Large intestine (tissue), 3 donors: ENCODE data around the gene KLLN. TPM values are rescaled to one million over a fixed set of nuclear protein-coding genes. Genes with fewer than 3 reads are reported as not detected.
"Not testable (repeated sequence)": the region's sequence is repeated elsewhere in the genome, so short reads cannot be mapped to it uniquely, and the experiment has no call there.

Source experiments
- DNase-seq, 2 donors: peaks; one replicate each; pipeline versions ENCODE4 v3.0.0 to v3.0.0-alpha.2; 2013
- H3K27ac ChIP-seq: one replicate; pipeline ENCODE4 v1.5.1; 2013; ENCODE audit warnings: low read length
- H3K27me3 ChIP-seq: 2 replicates; pipeline ENCODE4 v1.6.1; 2013; ENCODE audit warnings: low read length; ENCODE audit not compliant: control insufficient read depth, insufficient read depth
- H3K36me3 ChIP-seq: 2 replicates; pipeline ENCODE4 v1.6.1; 2013; ENCODE audit warnings: low read length; ENCODE audit not compliant: control insufficient read depth, insufficient read depth
- H3K4me1 ChIP-seq: one replicate; pipeline ENCODE4 v1.6.1; 2013; ENCODE audit warnings: low read length; ENCODE audit not compliant: control insufficient read depth, insufficient read depth
- H3K4me3 ChIP-seq: one replicate; pipeline ENCODE4 v1.5.1; 2013; ENCODE audit warnings: low read length
- H3K9me3 ChIP-seq: one replicate; pipeline ENCODE4 v1.6.1; 2013; ENCODE audit warnings: mild to moderate bottlenecking, low read depth, low read length, moderate library complexity; ENCODE audit not compliant: control insufficient read depth
- WGBS: methylation state at CpG from one replicate; pipeline ENCODE4 v1.1.5; 2013; ENCODE audit warnings: low lambda C conversion rate; ENCODE audit not compliant: insufficient coverage; 5-methylcytosine and 5-hydroxymethylcytosine counted together
- polyA plus RNA-seq: library from polyadenylated mRNA; unstranded; fragments of 120-200 nt; gene quantifications from one replicate; pipeline ENCODE4 v1.2.1, GENCODE V29; 2013

The KLLN gene
- polyA plus RNA-seq, 1 donor, result 1.0 TPM

DNA sequence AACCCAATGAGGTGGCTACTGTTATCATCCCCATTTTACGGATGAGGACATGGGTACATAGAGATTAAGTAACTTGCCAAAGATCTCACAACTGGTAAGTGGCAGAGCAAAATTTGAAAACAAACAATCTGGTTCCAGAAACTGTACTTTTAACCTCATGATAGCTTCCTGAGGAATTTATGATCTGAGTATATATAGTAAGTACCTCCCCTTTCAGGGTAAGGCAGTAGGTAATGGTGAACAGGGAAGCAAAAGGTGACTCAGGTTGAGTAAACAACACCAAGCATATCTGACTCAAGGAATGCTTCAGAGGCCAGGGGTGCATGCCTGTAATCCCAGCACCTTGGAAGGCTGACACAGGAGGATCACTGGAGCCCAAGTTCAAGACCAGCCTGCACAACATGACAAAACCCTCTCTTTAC, 21.1 kb downstream of the KLLN start:
- no peaks in the 10 kb centered on the region for H3K9me3 ChIP-seq
- no peak overlapping the region for H3K4me3 ChIP-seq
- H3K4me1 ChIP-seq, result peaks cover 17% of the 10 kb centered on the region
- no peaks in the 10 kb centered on the region for H3K36me3 ChIP-seq
- H3K27me3 ChIP-seq, result no peaks in the 10 kb centered on the region
- peak; percentile 91 to 96 for DNase-seq
- no CpG with 5 or more reads among the region's 1 CpG for WGBS
- peak overlapping the region; percentile 91 for H3K27ac ChIP-seq

- Histone ChIP-seq H3K9me3 (no peaks in the 10 kb centered on the region), H3K4me1 (peaks cover 17% of the 10 kb centered on the region), H3K27ac (peak overlapping the region; percentile 91), H3K36me3 (no peaks in the 10 kb centered on the region), H3K4me3 (no peak overlapping the region), H3K27me3 (no peaks in the 10 kb centered on the region)
- DNase-seq, result peak; percentile 75 to 86
- 18% methylated on average over 1 of the region's 3 CpGs for WGBS
Measured at GRCh38 chr10:87841186-87841585, 22.1 kb downstream of the KLLN start.

- H3K27ac ChIP-seq, result no peak overlapping the region
- H3K36me3 ChIP-seq, result no peaks in the 10 kb centered on the region
- no peaks in the 10 kb centered on the region for H3K27me3 ChIP-seq
- no peak overlapping the region for H3K4me3 ChIP-seq
- H3K9me3 ChIP-seq, result no peaks in the 10 kb centered on the region
- WGBS, result no CpG with 5 or more reads among the region's 2 CpGs
- peaks cover 17% of the 10 kb centered on the region for H3K4me1 ChIP-seq
- no peak for DNase-seq
Measured at GRCh38 chr10:87838650-87839049, 24.7 kb downstream of the KLLN start.

DNA sequence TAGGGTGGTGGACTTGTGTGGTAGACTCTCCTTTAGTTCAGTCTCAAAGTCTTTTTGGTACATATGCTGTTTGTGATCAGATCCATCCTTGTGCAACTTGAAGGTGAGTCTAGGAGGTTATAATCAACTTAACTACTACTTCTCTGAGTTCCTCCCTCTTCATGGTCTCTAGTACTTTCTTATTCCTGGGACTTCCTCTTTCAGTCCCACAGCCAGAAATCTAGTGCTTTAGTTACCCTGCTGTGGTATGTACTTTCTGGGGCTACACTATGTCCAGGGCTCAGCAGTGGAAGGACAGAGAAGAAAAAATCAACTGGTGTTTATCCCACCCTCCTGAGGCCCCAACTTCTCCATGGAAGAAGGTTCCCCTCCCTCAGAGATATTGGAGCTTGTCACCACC, 25.9 kb downstream of the KLLN start:
- H3K27me3 ChIP-seq, result no peaks in the 10 kb centered on the region
- DNase-seq, result peak in 1 of 2 donors; percentile 39
- no peak overlapping the region for H3K4me3 ChIP-seq
- no peak overlapping the region for H3K27ac ChIP-seq
- H3K4me1 ChIP-seq, result peaks cover 9% of the 10 kb centered on the region
- no peaks in the 10 kb centered on the region for H3K9me3 ChIP-seq
- H3K36me3 ChIP-seq, result no peaks in the 10 kb centered on the region

GRCh38 chr10:87836098-87836497, 27.2 kb downstream of the KLLN start:
- H3K4me3 ChIP-seq, result no peak overlapping the region
- 94% methylated on average over 2 of the region's 4 CpGs for WGBS
- no peak overlapping the region for H3K27ac ChIP-seq
- DNase-seq, result no peak
- H3K36me3 ChIP-seq, result no peaks in the 10 kb centered on the region
- H3K27me3 ChIP-seq, result no peaks in the 10 kb centered on the region
- peaks cover 1% of the 10 kb centered on the region for H3K4me1 ChIP-seq
- no peaks in the 10 kb centered on the region for H3K9me3 ChIP-seq

GRCh38 chr10:87829986-87830729, 33.2 kb downstream of the KLLN start:
- no peak overlapping the region for H3K27ac ChIP-seq
- no peak for DNase-seq
- H3K36me3 ChIP-seq, result no peaks in the 10 kb centered on the region
- no peaks in the 10 kb centered on the region for H3K4me1 ChIP-seq
- H3K4me3 ChIP-seq, result no peak overlapping the region
- no peaks in the 10 kb centered on the region for H3K27me3 ChIP-seq
- H3K9me3 ChIP-seq, result no peaks in the 10 kb centered on the region

- WGBS, result no CpG with 5 or more reads among the region's 4 CpGs
- H3K27me3 ChIP-seq, H3K27ac ChIP-seq: not testable (repeated sequence)
Measured at GRCh38 chr10:87829051-87829450, 34.3 kb downstream of the KLLN start.

GRCh38 chr10:87827681-87828080, 35.7 kb downstream of the KLLN start:
- 100% methylated on average over 2 of the region's 2 CpGs for WGBS
- no peak for DNase-seq
- H3K27ac ChIP-seq, result no peak overlapping the region
- no peak overlapping the region for H3K4me3 ChIP-seq
- H3K9me3 ChIP-seq, result no peaks in the 10 kb centered on the region
- H3K36me3 ChIP-seq, result no peaks in the 10 kb centered on the region
- H3K27me3 ChIP-seq, result no peaks in the 10 kb centered on the region
- no peaks in the 10 kb centered on the region for H3K4me1 ChIP-seq

More at GRCh38 chr10:87829051-87829450, 34.3 kb downstream of the KLLN start:
- not testable (repeated sequence) for DNase-seq, H3K4me3 ChIP-seq, H3K9me3 ChIP-seq, H3K4me1 ChIP-seq, H3K36me3 ChIP-seq

- H3K36me3 ChIP-seq, result no peaks in the 10 kb centered on the region
- no peaks in the 10 kb centered on the region for H3K9me3 ChIP-seq
- no peak for DNase-seq
- no peaks in the 10 kb centered on the region for H3K27me3 ChIP-seq
- H3K27ac ChIP-seq, result no peak overlapping the region
- no peaks in the 10 kb centered on the region for H3K4me1 ChIP-seq
- no peak overlapping the region for H3K4me3 ChIP-seq
Measured at GRCh38 chr10:87826653-87827052, 36.7 kb downstream of the KLLN start.

GRCh38 chr10:87819289-87819585, 44.1 kb downstream of the KLLN start:
- DNase-seq, result no peak
- Histone ChIP-seq H3K36me3 (no peaks in the 10 kb centered on the region), H3K4me1 (peaks cover 12% of the 10 kb centered on the region), H3K27ac (no peak overlapping the region), H3K27me3 (no peaks in the 10 kb centered on the region), H3K9me3 (no peaks in the 10 kb centered on the region), H3K4me3 (no peak overlapping the region)
- no CpG with 5 or more reads among the region's 6 CpGs for WGBS

- DNase-seq, result peak in 1 of 2 donors; percentile 30
- Histone ChIP-seq H3K9me3 (no peaks in the 10 kb centered on the region), H3K27me3 (no peaks in the 10 kb centered on the region), H3K4me1 (peaks cover 12% of the 10 kb centered on the region), H3K4me3 (peak overlapping the region; percentile 96), H3K36me3 (no peaks in the 10 kb centered on the region), H3K27ac (peak overlapping the region; percentile 99)
- WGBS, result 20% methylated on average over 5 of the region's 29 CpGs
Measured at GRCh38 chr10:87818505-87819288, 44.6 kb downstream of the KLLN start.
